Left renal cortex interstitium (tissue), 4 donors: ENCODE results near the gene EN1. TPM values are rescaled to one million over a fixed set of nuclear protein-coding genes. Genes with fewer than 3 reads are reported as not detected.

ENCODE experiments used
- DNase-seq, 4 donors: peaks; one replicate each; pipeline ENCODE4 v3.0.0-alpha.2; 2013; ENCODE audit warnings: low read depth in 4 of 4, low spot score in 2 of 4, missing footprints in 1 of 4
- polyA plus RNA-seq, 4 donors: library from polyadenylated mRNA; unstranded; fragments of 120-200 nt; gene quantifications; one replicate each; pipeline ENCODE4 v1.2.1, GENCODE V29; 2013; ENCODE audit not compliant: insufficient read length in 4 of 4

Gene EN1
- polyA plus RNA-seq, 4 donors = 0.13 TPM; not detected in 3

- DNase-seq = no peak
These were observed 3.0 kb downstream of the EN1 start for GRCh38 chr2:118844261-118845004.

GRCh38 chr2:118843483-118844132 is 3.8 kb downstream of the EN1 start:
- DNase-seq = no peak

GRCh38 chr2:118842661-118843482 is 4.6 kb downstream of the EN1 start:
- no peak for DNase-seq

- DNase-seq = no peak
These were observed 5.5 kb downstream of the EN1 start for GRCh38 chr2:118841828-118842461.

- no peak for DNase-seq
These were observed 6.0 kb downstream of the EN1 start for GRCh38 chr2:118841450-118841827.

- no peak for DNase-seq
These were observed 8.6 kb downstream of the EN1 start for GRCh38 chr2:118838741-118839455.

- no peak for DNase-seq
These were observed 9.8 kb downstream of the EN1 start for GRCh38 chr2:118837621-118838020.

- DNase-seq = no peak
These were observed 10.4 kb downstream of the EN1 start for GRCh38 chr2:118837067-118837466.

- no peak for DNase-seq
These were observed 11.0 kb downstream of the EN1 start for GRCh38 chr2:118836411-118836930.

GRCh38 chr2:118835746-118836410 is 11.6 kb downstream of the EN1 start:
- DNase-seq = no peak

- no peak for DNase-seq
These were observed 12.3 kb downstream of the EN1 start for GRCh38 chr2:118834901-118835745.

- DNase-seq = no peak
These were observed 13.0 kb downstream of the EN1 start for GRCh38 chr2:118834440-118834810.

- DNase-seq = no peak
These were observed 13.6 kb downstream of the EN1 start for GRCh38 chr2:118833716-118834439.

- no peak for DNase-seq
These were observed 14.4 kb downstream of the EN1 start for GRCh38 chr2:118832791-118833715.

- DNase-seq = no peak
These were observed 15.2 kb downstream of the EN1 start for GRCh38 chr2:118832071-118832790.

GRCh38 chr2:118830881-118831280 is 16.6 kb downstream of the EN1 start:
- no peak for DNase-seq
